Erythroblast (primary cell): ENCODE measurements around the gene THBS3.
"Not testable (repeated sequence)": the region's sequence is repeated elsewhere in the genome, so short reads cannot be mapped to it uniquely, and the experiment has no call there.

ENCODE experiments used
- DNase-seq, 2 experiments: peaks; one replicate each; lab custom pipeline; 2025; lab: John Stamatoyannopoulos, UW
- GATA1 ChIP-seq: IDR thresholded peaks from 2 replicates; pipeline ENCODE4 v1.6.1; 2011; ENCODE audit warnings: low read depth, mild to moderate bottlenecking, control low read depth, low read length, moderate library complexity
- POLR2A ChIP-seq: IDR thresholded peaks from 2 replicates; pipeline ENCODE4 v1.6.1; 2011; ENCODE audit warnings: mild to moderate bottlenecking, low read length

THBS3 gene

DNA sequence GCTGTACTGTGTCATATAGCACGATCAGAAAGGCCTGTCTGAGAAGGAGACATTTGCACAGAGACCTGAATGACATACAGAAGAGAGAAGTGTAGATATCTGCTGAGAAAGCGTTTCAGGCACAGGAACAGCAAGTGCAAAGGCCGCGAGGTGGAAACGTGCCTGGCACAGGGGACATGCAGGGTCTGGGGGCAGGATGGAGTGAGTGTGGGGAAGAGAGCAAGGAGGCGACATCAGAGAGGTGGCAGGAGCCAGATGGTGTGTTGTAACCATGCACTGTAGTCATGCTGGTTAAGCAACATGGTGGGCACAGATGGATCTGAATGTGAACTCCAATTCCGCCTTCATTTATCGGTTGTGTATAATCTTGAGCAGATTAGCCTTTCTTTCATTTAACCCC, 47.6 kb downstream of the THBS3 start:
- DNase-seq, result no peak
- no peak for TF ChIP-seq POLR2A
- no peak for TF ChIP-seq GATA1

DNA sequence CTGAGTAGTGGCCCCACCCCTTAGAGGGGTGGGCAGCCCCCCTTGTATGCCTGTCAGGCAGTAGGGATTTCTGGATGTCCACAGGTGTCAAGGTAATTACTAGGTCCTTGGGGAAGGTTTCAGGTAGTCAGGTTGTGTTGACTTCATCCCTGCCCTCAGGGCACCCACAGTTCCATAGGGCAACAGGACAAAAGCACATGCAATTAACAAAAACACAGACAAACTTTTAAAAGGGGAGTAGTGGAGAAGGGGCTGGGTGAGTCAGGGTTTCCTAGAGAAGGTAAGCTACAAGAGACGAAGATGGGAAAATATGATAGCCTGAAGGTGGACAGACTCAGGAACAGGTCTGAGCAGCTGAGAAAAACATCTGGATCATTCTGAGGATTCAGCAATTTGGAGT, 48.7 kb downstream of the THBS3 start:
- TF ChIP-seq POLR2A (no peak), GATA1 (no peak)

DNA sequence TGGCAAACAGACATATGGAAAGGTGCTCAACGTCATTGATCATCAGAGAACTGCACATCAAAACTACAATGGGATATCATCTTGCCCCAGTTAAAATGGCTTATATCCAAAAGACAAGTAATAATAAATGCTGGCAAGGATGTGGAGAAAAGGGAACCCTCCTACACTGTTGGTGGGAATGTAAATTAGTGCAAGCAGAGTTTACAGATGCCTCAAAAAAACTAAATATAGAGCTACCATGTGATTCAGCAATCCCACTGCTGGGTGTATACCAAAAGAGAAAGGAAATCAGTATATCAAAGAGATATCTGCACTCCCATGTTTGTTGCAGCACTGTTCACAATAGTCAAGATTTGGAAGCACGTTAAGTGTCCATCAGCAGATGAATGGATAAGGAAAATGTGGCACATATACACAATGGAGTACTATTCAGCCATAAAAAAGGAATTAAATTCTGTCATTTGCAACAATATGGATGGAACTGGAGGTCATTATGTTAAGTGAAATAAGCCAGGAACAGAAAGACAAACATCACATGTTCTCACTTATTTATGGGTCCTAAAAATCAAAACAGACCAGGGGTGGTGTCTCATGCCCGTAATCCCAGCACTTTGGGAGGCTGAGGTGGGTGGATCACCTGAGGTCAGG, 51.6 kb downstream of the THBS3 start:
- not testable (repeated sequence) for DNase-seq

More for the DNA sequence above, 48.7 kb downstream of the THBS3 start:
- DNase-seq, result no peak
